GM12874 (cell line): Measurements from ENCODE around the gene DNAH2.

Experiments used
- TF ChIP-seq, protein P1 (sequence below): IDR thresholded peaks from 2 replicates; pipeline ENCODE4 v1.5.1; 2011; ENCODE audit warnings: low read depth, mild to moderate bottlenecking, control low read depth, low read length, moderate library complexity; ENCODE audit not compliant: insufficient read depth

The DNAH2 gene, protein sequence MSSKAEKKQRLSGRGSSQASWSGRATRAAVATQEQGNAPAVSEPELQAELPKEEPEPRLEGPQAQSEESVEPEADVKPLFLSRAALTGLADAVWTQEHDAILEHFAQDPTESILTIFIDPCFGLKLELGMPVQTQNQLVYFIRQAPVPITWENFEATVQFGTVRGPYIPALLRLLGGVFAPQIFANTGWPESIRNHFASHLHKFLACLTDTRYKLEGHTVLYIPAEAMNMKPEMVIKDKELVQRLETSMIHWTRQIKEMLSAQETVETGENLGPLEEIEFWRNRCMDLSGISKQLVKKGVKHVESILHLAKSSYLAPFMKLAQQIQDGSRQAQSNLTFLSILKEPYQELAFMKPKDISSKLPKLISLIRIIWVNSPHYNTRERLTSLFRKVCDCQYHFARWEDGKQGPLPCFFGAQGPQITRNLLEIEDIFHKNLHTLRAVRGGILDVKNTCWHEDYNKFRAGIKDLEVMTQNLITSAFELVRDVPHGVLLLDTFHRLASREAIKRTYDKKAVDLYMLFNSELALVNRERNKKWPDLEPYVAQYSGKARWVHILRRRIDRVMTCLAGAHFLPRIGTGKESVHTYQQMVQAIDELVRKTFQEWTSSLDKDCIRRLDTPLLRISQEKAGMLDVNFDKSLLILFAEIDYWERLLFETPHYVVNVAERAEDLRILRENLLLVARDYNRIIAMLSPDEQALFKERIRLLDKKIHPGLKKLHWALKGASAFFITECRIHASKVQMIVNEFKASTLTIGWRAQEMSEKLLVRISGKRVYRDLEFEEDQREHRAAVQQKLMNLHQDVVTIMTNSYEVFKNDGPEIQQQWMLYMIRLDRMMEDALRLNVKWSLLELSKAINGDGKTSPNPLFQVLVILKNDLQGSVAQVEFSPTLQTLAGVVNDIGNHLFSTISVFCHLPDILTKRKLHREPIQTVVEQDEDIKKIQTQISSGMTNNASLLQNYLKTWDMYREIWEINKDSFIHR (N-terminal part only)

DNA sequence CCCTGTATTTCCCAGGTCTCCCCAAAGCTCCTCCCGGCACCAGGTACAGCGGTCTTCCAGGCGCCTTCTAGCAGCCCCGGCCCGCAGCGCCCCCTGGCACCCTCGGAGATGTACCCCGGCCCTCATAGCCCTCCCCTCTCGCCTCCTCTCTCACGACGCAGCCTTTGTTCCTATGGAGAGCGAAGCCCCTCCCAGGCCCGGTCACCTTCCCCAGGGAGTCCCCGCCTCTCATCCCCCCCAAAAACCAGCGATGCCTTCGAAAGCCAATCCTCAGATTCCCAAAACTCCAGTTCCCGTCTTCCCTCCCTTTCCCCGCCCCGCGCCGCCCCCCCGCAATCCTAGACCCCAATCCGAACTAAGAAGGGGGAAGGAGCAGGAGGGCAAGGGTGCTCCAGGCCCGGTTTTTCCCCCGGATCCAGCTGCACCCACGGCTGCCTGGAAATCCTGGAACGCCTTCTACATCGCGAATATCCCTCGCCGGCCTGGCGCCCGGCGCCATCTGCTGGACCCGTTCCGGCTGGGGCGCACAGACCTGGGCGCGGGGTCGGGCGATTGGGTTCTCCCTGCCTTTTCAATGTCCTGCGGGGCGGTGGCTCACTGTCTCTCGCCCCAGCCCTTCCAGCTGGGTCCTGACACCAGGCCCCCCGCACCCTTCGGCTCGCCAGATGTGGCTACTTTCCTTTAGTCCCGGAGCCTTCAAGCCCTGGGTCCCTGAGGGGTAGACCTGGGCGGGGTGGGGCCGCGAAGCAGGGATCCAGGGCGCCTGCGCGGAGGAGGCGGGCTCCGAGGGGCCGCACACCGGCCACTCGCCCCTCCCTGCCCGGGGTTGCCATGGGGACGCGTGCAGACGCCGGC lies at the start of gene DNAH2:
TSS of gene DNAH2 (plus strand) at position 844 of the 855 bp plus-strand sequence. CDS start 1,991 bp downstream, outside the sequence.
- TF ChIP-seq, protein P1, sequence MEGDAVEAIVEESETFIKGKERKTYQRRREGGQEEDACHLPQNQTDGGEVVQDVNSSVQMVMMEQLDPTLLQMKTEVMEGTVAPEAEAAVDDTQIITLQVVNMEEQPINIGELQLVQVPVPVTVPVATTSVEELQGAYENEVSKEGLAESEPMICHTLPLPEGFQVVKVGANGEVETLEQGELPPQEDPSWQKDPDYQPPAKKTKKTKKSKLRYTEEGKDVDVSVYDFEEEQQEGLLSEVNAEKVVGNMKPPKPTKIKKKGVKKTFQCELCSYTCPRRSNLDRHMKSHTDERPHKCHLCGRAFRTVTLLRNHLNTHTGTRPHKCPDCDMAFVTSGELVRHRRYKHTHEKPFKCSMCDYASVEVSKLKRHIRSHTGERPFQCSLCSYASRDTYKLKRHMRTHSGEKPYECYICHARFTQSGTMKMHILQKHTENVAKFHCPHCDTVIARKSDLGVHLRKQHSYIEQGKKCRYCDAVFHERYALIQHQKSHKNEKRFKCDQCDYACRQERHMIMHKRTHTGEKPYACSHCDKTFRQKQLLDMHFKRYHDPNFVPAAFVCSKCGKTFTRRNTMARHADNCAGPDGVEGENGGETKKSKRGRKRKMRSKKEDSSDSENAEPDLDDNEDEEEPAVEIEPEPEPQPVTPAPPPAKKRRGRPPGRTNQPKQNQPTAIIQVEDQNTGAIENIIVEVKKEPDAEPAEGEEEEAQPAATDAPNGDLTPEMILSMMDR = peak; percentile 33; the same call in 1 of the 2 replicates

- TF ChIP-seq, protein P1 = no peak
Observed at GRCh38 chr17:7668482-7668881, 49.1 kb upstream of the DNAH2 start.

- TF ChIP-seq, protein P1 = peak; percentile 43; the same call in 1 of the 2 replicates
Observed at GRCh38 chr17:7673239-7673638, 44.3 kb upstream of the DNAH2 start.

GRCh38 chr17:7674934-7675333 lies 42.6 kb upstream of the DNAH2 start:
- TF ChIP-seq, protein P1 = no peak

- TF ChIP-seq, protein P1 = no peak
Observed at GRCh38 chr17:7676533-7676932, 41.0 kb upstream of the DNAH2 start.

GRCh38 chr17:7677388-7678067 lies 40.0 kb upstream of the DNAH2 start:
- TF ChIP-seq, protein P1 = no peak
